IMR-90 (cell line): ENCODE results near the gene COLEC12. TPM values are rescaled to one million over a fixed set of nuclear protein-coding genes. Genes with fewer than 3 reads are reported as not detected.
A peak's percentile ranks its signal among the peaks of the same experiment; 100 is the strongest.

Source experiments
- ATAC-seq: fragments of 200-7000 bp; cut with Tn5 transposase; 2 replicates; pipeline ENCODE4 v1.9.1; 2020; ENCODE audit warnings: low read depth, mild to moderate bottlenecking, moderate library complexity
- BruUV-seq: library from RNA; stranded (reverse); fragments of 400-500 nt; replicated peaks from 2 replicates; lab custom pipeline; 2021; lab: Mats Ljungman, UMichigan
- CTCF ChIA-PET: fragments of 300-600 bp; formaldehyde crosslinking; extraction: SDS; loops from one replicate; lab custom pipeline; 2021; ENCODE audit warnings: antibody characterized with exemption; lab: Yijun Ruan, JAX
- POLR2A ChIA-PET: fragments of 300-600 bp; sonication (Branson Sonifier 250); formaldehyde crosslinking; loops from one replicate; lab custom pipeline; 2022; ENCODE audit warnings: antibody characterized with exemption; ENCODE audit not compliant: unreplicated experiment; lab: Charles Lee
- DNase-seq: peaks from one replicate; pipeline ENCODE4 v3.0.0; 2013
- H2AFZ ChIP-seq: replicated peaks from 2 replicates; pipeline ENCODE3; 2013; ENCODE audit warnings: low read length, mild to moderate bottlenecking; ENCODE audit not compliant: poor library complexity
- H2AK5ac ChIP-seq: 2 replicates; pipeline ENCODE4 v1.6.1; 2013; ENCODE audit warnings: low read depth, low read length, inconsistent platforms
- H2AK9ac ChIP-seq: replicated peaks from 2 replicates; pipeline ENCODE3; 2013; ENCODE audit warnings: mild to moderate bottlenecking, low read depth, low read length, moderate library complexity; ENCODE audit not compliant: poor library complexity
- H2BK120ac ChIP-seq: 2 replicates; pipeline ENCODE4 v1.6.1; 2013; ENCODE audit warnings: low read depth, low read length, inconsistent platforms
- H2BK15ac ChIP-seq: 3 replicates; pipeline ENCODE4 v1.6.1; 2013; ENCODE audit warnings: low read depth, low read length, inconsistent platforms
- H2BK20ac ChIP-seq: 2 replicates; pipeline ENCODE4 v1.6.1; 2013; ENCODE audit warnings: low read depth, mild to moderate bottlenecking, inconsistent platforms, low read length, moderate library complexity
- H2BK5ac ChIP-seq: 2 replicates; pipeline ENCODE4 v1.6.1; 2013; ENCODE audit warnings: mild to moderate bottlenecking, low read depth, low read length, inconsistent platforms; ENCODE audit not compliant: poor library complexity, severe bottlenecking
- H3K14ac ChIP-seq: replicated peaks from 2 replicates; pipeline ENCODE4 v1.6.1; 2013; ENCODE audit warnings: low read depth, low read length, inconsistent platforms
- H3K18ac ChIP-seq: 2 replicates; pipeline ENCODE4 v1.6.1; 2013; ENCODE audit warnings: low read depth, low read length, control low read depth
- H3K23ac ChIP-seq: 2 replicates; pipeline ENCODE4 v1.6.1; 2013; ENCODE audit warnings: low read depth, low read length, inconsistent platforms
- H3K27ac ChIP-seq: 2 replicates; pipeline ENCODE4 v1.5.1; 2013; ENCODE audit warnings: mild to moderate bottlenecking, control low read depth, low read length; ENCODE audit not compliant: insufficient read depth
- H3K27me3 ChIP-seq: 2 replicates; pipeline ENCODE4 v1.6.1; 2013; ENCODE audit warnings: low read length; ENCODE audit not compliant: control insufficient read depth, insufficient read depth
- H3K36me3 ChIP-seq: 2 replicates; pipeline ENCODE4 v1.6.1; 2013; ENCODE audit warnings: low read length, mixed read lengths; ENCODE audit not compliant: control insufficient read depth, insufficient read depth
- H3K4ac ChIP-seq: 2 replicates; pipeline ENCODE4 v1.6.1; 2013; ENCODE audit warnings: low read depth, low read length, inconsistent platforms
- H3K4me1 ChIP-seq: 2 replicates; pipeline ENCODE4 v1.6.1; 2013; ENCODE audit warnings: low read length, mixed read lengths; ENCODE audit not compliant: control insufficient read depth, insufficient read depth
- H3K4me2 ChIP-seq: 2 replicates; pipeline ENCODE4 v1.6.1; 2013; ENCODE audit warnings: low read depth, mild to moderate bottlenecking, control low read depth, low read length, moderate library complexity
- H3K4me3 ChIP-seq: 2 replicates; pipeline ENCODE4 v1.5.1; 2013; ENCODE audit warnings: low read depth, mild to moderate bottlenecking, control low read depth, low read length, moderate library complexity; ENCODE audit not compliant: insufficient read depth
- H3K56ac ChIP-seq: 2 replicates; pipeline ENCODE4 v1.6.1; 2013; ENCODE audit warnings: low read length, inconsistent platforms; ENCODE audit not compliant: insufficient read depth; ENCODE audit errors: extremely low read depth
- H3K79me1 ChIP-seq, 2 experiments: 2 replicates each; pipeline ENCODE4 v1.6.1; 2013; ENCODE audit warnings: low read length in 2 of 2, inconsistent platforms in 1 of 2, low read depth in 1 of 2
- H3K9ac ChIP-seq: 2 replicates; pipeline ENCODE4 v1.6.1; 2013; ENCODE audit warnings: low read depth, low read length, control low read depth
- H3K9me1 ChIP-seq: 2 replicates; pipeline ENCODE4 v1.6.1; 2013; ENCODE audit warnings: low read length, inconsistent platforms; ENCODE audit not compliant: insufficient read depth
- H3K9me3 ChIP-seq: 2 replicates; pipeline ENCODE4 v1.6.1; 2013; ENCODE audit warnings: low read length; ENCODE audit not compliant: control insufficient read depth, insufficient read depth
- H4K20me1 ChIP-seq: 2 replicates; pipeline ENCODE4 v1.6.1; 2013; ENCODE audit warnings: low read length, inconsistent platforms; ENCODE audit not compliant: insufficient read depth
- H4K5ac ChIP-seq: 2 replicates; pipeline ENCODE4 v1.6.1; 2013; ENCODE audit warnings: mild to moderate bottlenecking, low read depth, low read length, control low read depth
- H4K8ac ChIP-seq, 2 experiments: 2 replicates each; pipeline ENCODE4 v1.6.1; 2013; ENCODE audit warnings: low read depth in 2 of 2, low read length in 2 of 2, control low read depth in 1 of 2, inconsistent platforms in 1 of 2
- H4K91ac ChIP-seq: 2 replicates; pipeline ENCODE4 v1.6.1; 2013; ENCODE audit warnings: low read depth, low read length, inconsistent platforms; ENCODE audit not compliant: insufficient read depth
- BHLHE40 ChIP-seq: fragments of 150-350 bp; IDR thresholded peaks from 2 replicates; pipeline ENCODE4 v1.6.1; 2016; ENCODE audit warnings: mild to moderate bottlenecking, low read depth, low read length
- CTCF ChIP-seq: conservative IDR thresholded peaks from 2 replicates; pipeline ENCODE4 v1.5.1; 2012; ENCODE audit warnings: mild to moderate bottlenecking, low read depth, low read length, improper control_type of control experiment
- ELK1 ChIP-seq: fragments of 150-350 bp; IDR thresholded peaks from 2 replicates; pipeline ENCODE4 v1.6.1; 2016; ENCODE audit warnings: low read depth, mild to moderate bottlenecking, low read length, moderate library complexity, borderline replicate concordance
- FOS ChIP-seq: fragments of 150-350 bp; IDR thresholded peaks from 2 replicates; pipeline ENCODE4 v1.6.1; 2016; ENCODE audit warnings: low read depth, low read length
- MAFK ChIP-seq: IDR thresholded peaks from 2 replicates; pipeline ENCODE4 v1.6.1; 2012; ENCODE audit warnings: low read depth, low read length, improper control_type of control experiment
- MAZ ChIP-seq: IDR thresholded peaks from 2 replicates; pipeline ENCODE4 v1.6.1; 2012; ENCODE audit warnings: low read depth, mild to moderate bottlenecking, low read length, improper control_type of control experiment, moderate library complexity, borderline replicate concordance
- MXI1 ChIP-seq: IDR thresholded peaks from 2 replicates; pipeline ENCODE4 v1.6.1; 2012; ENCODE audit warnings: low read depth, mild to moderate bottlenecking, low read length, moderate library complexity, borderline replicate concordance
- NFE2L2 ChIP-seq: fragments of 150-350 bp; IDR thresholded peaks from 2 replicates; pipeline ENCODE4 v1.6.1; 2016; ENCODE audit warnings: low read depth, mild to moderate bottlenecking, low read length
- RCOR1 ChIP-seq: IDR thresholded peaks from 2 replicates; pipeline ENCODE4 v1.6.1; 2012; ENCODE audit warnings: mild to moderate bottlenecking, low read length, improper control_type of control experiment; ENCODE audit not compliant: insufficient replicate concordance
- RFX5 ChIP-seq: IDR thresholded peaks from 2 replicates; pipeline ENCODE4 v1.8.0; 2012; ENCODE audit warnings: low read depth, mild to moderate bottlenecking, low read length, moderate library complexity
- SMC3 ChIP-seq: fragments of 150-350 bp; IDR thresholded peaks from 2 replicates; pipeline ENCODE4 v1.6.1; 2016; ENCODE audit warnings: low read depth, mild to moderate bottlenecking, antibody characterized with exemption, low read length, moderate library complexity
- USF2 ChIP-seq: fragments of 150-350 bp; IDR thresholded peaks from 2 replicates; pipeline ENCODE4 v1.6.1; 2017; ENCODE audit warnings: mild to moderate bottlenecking, antibody characterized with exemption, low read length, low read depth
- WGBS, 2 experiments: methylation state at CpG; one replicate each; pipeline versions ENCODE4 v1.1.5 to v1.1.7; 2013; ENCODE audit warnings: missing lambda C conversion rate in 2 of 2; ENCODE audit not compliant: insufficient read length in 1 of 2; ENCODE audit errors: extremely low coverage in 2 of 2; 5-methylcytosine and 5-hydroxymethylcytosine counted together
- dilution Hi-C: fragments of 300-500 bp; cut with HindIII; formaldehyde crosslinking; loops from one replicate; pipeline ENCODE4 v1.14.3; 2018; ENCODE audit warnings: low sequenced_read_pairs; ENCODE audit not compliant: unreplicated experiment
- in situ Hi-C: fragments of 300-500 bp; cut with MboI; formaldehyde crosslinking; loops from 3 replicates; pipeline ENCODE4 v1.14.3; 2019; ENCODE audit warnings: low sequenced_read_pairs, inconsistent platforms, mixed read lengths
- intact Hi-C: fragments of 100-400 bp; cut with micrococcal nuclease; formaldehyde crosslinking; loops from 2 replicates; pipeline ENCODE4 v1.10.0; 2022
- polyA plus RNA-seq, 3 experiments: library from polyadenylated mRNA; depleted of rRNA; stranded (reverse); fragments of >200 nt; gene quantifications; 2 replicates each; pipeline ENCODE4 v1.2.3, GENCODE V29; 2012; ENCODE audit warnings: low replicate concordance in 1 of 3
- total RNA-seq: library from RNA; depleted of rRNA; stranded (reverse); fragments of >200 nt; gene quantifications from 2 replicates; pipeline ENCODE4 v1.2.3, GENCODE V29; 2012

COLEC12 gene
- total and polyA plus RNA-seq, 2 of the 4 experiments (the other 2 are of a cell fraction) = 1.0 to 2.3 TPM

- no peak overlapping the region for H3K4me2 ChIP-seq
- H4K20me1 ChIP-seq = no peaks in the 10 kb centered on the region
These were observed 26.6 kb upstream of the COLEC12 start for GRCh38 chr18:527146-527545.

More at GRCh38 chr18:527146-527545, 26.6 kb upstream of the COLEC12 start:
- H3K18ac ChIP-seq = no peak overlapping the region
- intact Hi-C loops = no loop called here
- peaks cover 4% of the 10 kb centered on the region; the same call in 1 of the 2 replicates for H3K27me3 ChIP-seq
- DNase-seq (peak; percentile 21), ATAC-seq (peak; percentile 48; the same call in 1 of the 2 replicates)
- H3K23ac ChIP-seq = no peak overlapping the region
- no peak overlapping the region for H3K27ac ChIP-seq
- no peak overlapping the region for H2AK5ac ChIP-seq
- dilution Hi-C loops = no loop called here
- no CpG with 5 or more reads among the region's 1 CpG for whole genome bisulfite sequencing, 2 experiments
- H3K9me3 ChIP-seq = no peaks in the 10 kb centered on the region
- H2BK20ac ChIP-seq = no peak overlapping the region
- H3K36me3 ChIP-seq = no peaks in the 10 kb centered on the region
- no peak overlapping the region for H3K9ac ChIP-seq
- no peak overlapping the region for H2AK9ac ChIP-seq
- H3K4me1 ChIP-seq = peaks cover 8% of the 10 kb centered on the region
- no peak overlapping the region for H4K8ac ChIP-seq
- H4K91ac ChIP-seq = no peak overlapping the region
- in situ Hi-C loops = no loop called here
- no peak overlapping the region for H3K4me3 ChIP-seq
- H2BK120ac ChIP-seq = no peak overlapping the region
- H4K5ac ChIP-seq = no peak overlapping the region
- no peak overlapping the region for H3K56ac ChIP-seq
- no peaks in the 10 kb centered on the region for H3K79me1 ChIP-seq
- H2AFZ ChIP-seq = no peak overlapping the region
- CTCF ChIA-PET = no interaction called here
- POLR2A ChIA-PET = no interaction called here
- H2BK15ac ChIP-seq = no peak overlapping the region
- peaks cover 6% of the 10 kb centered on the region; the same call in 1 of the 2 replicates for H3K9me1 ChIP-seq
- no TSS peak for BruUV-seq
- H3K4ac ChIP-seq = no peak overlapping the region
- H2BK5ac ChIP-seq = no peak overlapping the region
- TF ChIP-seq MAZ = no peak
- TF ChIP-seq MXI1 = no peak
- TF ChIP-seq RFX5 = no peak
- TF ChIP-seq CTCF = no peak
- TF ChIP-seq ELK1 = no peak
- no peak for TF ChIP-seq MAFK
- TF ChIP-seq FOS = no peak
- TF ChIP-seq BHLHE40 = no peak
- TF ChIP-seq USF2 = no peak
- no peak for TF ChIP-seq NFE2L2
- no peak for TF ChIP-seq RCOR1
- TF ChIP-seq SMC3 = no peak
- H3K14ac ChIP-seq = no peak overlapping the region
